ENCODE data around the gene HEATR5A.

GRCh38 chr14:31257244-31257553 is 163.2 kb downstream of the HEATR5A start:
- TF ChIP-seq POLR2AphosphoS5 (IDR thresholded peaks at IDR 0.05) (no peak), CTCF (IDR thresholded peaks at IDR 0.05) (no peak)
